GM12878 (cell line): Measurements from ENCODE around the gene INSIG2. TPM values are rescaled to one million over a fixed set of nuclear protein-coding genes. Genes with fewer than 3 reads are reported as not detected.

Source experiments
- ATAC-seq: fragments of 200-7000 bp; cut with Tn5 transposase; 3 replicates; pipeline ENCODE4 v1.9.1; 2020; ENCODE audit warnings: mild to moderate bottlenecking, moderate library complexity
- BruUV-seq: library from RNA; stranded (reverse); fragments of 400-500 nt; replicated peaks from 2 replicates; lab custom pipeline; 2021; lab: Mats Ljungman, UMichigan
- CTCF ChIA-PET: fragments of 300-600 bp; sonication (Branson Sonifier 250); formaldehyde crosslinking; extraction: SDS; loops from one replicate; lab custom pipeline; 2021; ENCODE audit warnings: inconsistent platforms; lab: Yijun Ruan, JAX
- POLR2A ChIA-PET: fragments of 350-600 bp; formaldehyde crosslinking; extraction: SDS; loops from one replicate; lab custom pipeline; 2021; ENCODE audit warnings: inconsistent platforms; lab: Charles Lee
- RAD21 ChIA-PET: fragments of 300-600 bp; sonication (Branson Sonifier 250); formaldehyde crosslinking; loops from one replicate; lab custom pipeline; 2023; ENCODE audit warnings: antibody characterized with exemption; ENCODE audit not compliant: unreplicated experiment; lab: Charles Lee
- SMC1A ChIA-PET: fragments of 300-600 bp; sonication (Branson Sonifier 250); formaldehyde crosslinking; loops from one replicate; lab custom pipeline; 2023; ENCODE audit not compliant: unreplicated experiment, uncharacterized antibody; lab: Charles Lee
- DNase-seq: peaks from one replicate; pipeline ENCODE4 v3.0.0-alpha.2; 2011; ENCODE audit warnings: low read depth, low spot score
- FAIRE-seq: peaks from 3 replicates; lab custom pipeline; 2011; peaks lifted over from hg19 to GRCh38; lab: Jason Lieb, UNC
- H2AFZ ChIP-seq: 2 replicates; pipeline ENCODE4 v1.6.0; 2011; ENCODE audit warnings: low read depth, low read length, control low read depth; ENCODE audit not compliant: control insufficient read depth
- H3K27ac ChIP-seq: 2 replicates; pipeline ENCODE4 v1.5.1; 2011; ENCODE audit warnings: control low read depth; ENCODE audit not compliant: control insufficient read depth, insufficient read depth
- H3K27me3 ChIP-seq, 2 experiments: replicated peaks in 1 of 2; 2 replicates each; pipeline versions ENCODE4 v1.6.0 to v1.6.1; 2011; ENCODE audit warnings: low read length in 1 of 2; ENCODE audit not compliant: control insufficient read depth in 2 of 2, insufficient read depth in 2 of 2
- H3K36me3 ChIP-seq, 2 experiments: 2 replicates each; pipeline ENCODE4 v1.5.1; 2011; ENCODE audit warnings: low read length in 1 of 2; ENCODE audit not compliant: control insufficient read depth in 2 of 2, insufficient read depth in 2 of 2
- H3K4me1 ChIP-seq: 2 replicates; pipeline ENCODE4 v1.6.1; 2011; ENCODE audit warnings: mild to moderate bottlenecking, low read length, moderate library complexity, mixed read lengths; ENCODE audit not compliant: control insufficient read depth, insufficient read depth
- H3K4me2 ChIP-seq: 2 replicates; pipeline ENCODE4 v1.6.0; 2011; ENCODE audit warnings: control low read depth; ENCODE audit not compliant: control insufficient read depth, insufficient read depth
- H3K4me3 ChIP-seq: fragments of 200-600 bp; sonication (generic); 2 replicates; pipeline ENCODE4 v1.5.1; 2016
- H3K79me2 ChIP-seq: 2 replicates; pipeline ENCODE4 v1.6.0; 2011; ENCODE audit warnings: low read length; ENCODE audit not compliant: control insufficient read depth, insufficient read depth
- H3K9ac ChIP-seq: 2 replicates; pipeline ENCODE4 v1.8.0; 2011; ENCODE audit warnings: low read length, control low read depth, mixed read lengths; ENCODE audit not compliant: control insufficient read depth, insufficient read depth
- H3K9me3 ChIP-seq: replicated peaks from 3 replicates; pipeline ENCODE4 v1.5.1; 2011; ENCODE audit warnings: mild to moderate bottlenecking, low read length; ENCODE audit not compliant: control insufficient read depth, insufficient read depth
- H4K20me1 ChIP-seq: 2 replicates; pipeline ENCODE4 v1.6.0; 2011; ENCODE audit not compliant: control insufficient read depth, insufficient read depth
- EGR1 ChIP-seq, 2 experiments: IDR thresholded peaks; 1 replicate in 1 of 2; 2 replicates in 1 of 2; pipeline ENCODE4 v1.6.1; 2011 to 2012; ENCODE audit warnings: low read depth in 2 of 2, low read length in 2 of 2, borderline replicate concordance in 1 of 2, mild to moderate bottlenecking in 1 of 2, moderate library complexity in 1 of 2
- HSF1 ChIP-seq: fragments of 150-350 bp; IDR thresholded peaks from 2 replicates; pipeline ENCODE4 v1.6.1; 2014; ENCODE audit warnings: mild to moderate bottlenecking, low read depth, low read length
- IKZF2 ChIP-seq, 2 experiments: fragments of 450-650 bp; IDR thresholded peaks; 2 replicates each; pipeline ENCODE4 v1.6.1; 2017; ENCODE audit warnings: mild to moderate bottlenecking in 2 of 2, moderate library complexity in 2 of 2
- MLLT1 ChIP-seq: fragments of 450-650 bp; IDR thresholded peaks from 2 replicates; pipeline ENCODE4 v1.6.1; 2016; ENCODE audit warnings: mild to moderate bottlenecking
- NR2F1 ChIP-seq: fragments of 450-650 bp; conservative IDR thresholded peaks from 2 replicates; pipeline ENCODE4 v1.6.1; 2017; ENCODE audit warnings: mild to moderate bottlenecking
- RELB ChIP-seq: fragments of 450-650 bp; IDR thresholded peaks from 2 replicates; pipeline ENCODE4 v1.6.1; 2017; ENCODE audit warnings: low read depth, mild to moderate bottlenecking, moderate library complexity
- RFX5 ChIP-seq: IDR thresholded peaks from 2 replicates; pipeline ENCODE4 v1.6.1; 2011; ENCODE audit warnings: low read depth, low read length, improper control_type of control experiment
- SMAD5 ChIP-seq: IDR thresholded peaks from 2 replicates; pipeline ENCODE4 v1.6.1; 2016; ENCODE audit warnings: antibody characterized with exemption, low read depth
- SUPT20H ChIP-seq: IDR thresholded peaks from 2 replicates; pipeline ENCODE4 v1.6.1; 2011; ENCODE audit warnings: low read depth, mild to moderate bottlenecking, low read length, moderate library complexity, borderline replicate concordance; ENCODE audit not compliant: control insufficient read depth
- YY1 ChIP-seq: IDR thresholded peaks from 2 replicates; pipeline ENCODE4 v1.6.1; 2011; ENCODE audit warnings: low read depth, mild to moderate bottlenecking, low read length
- ZBTB40 ChIP-seq: fragments of 450-650 bp; IDR thresholded peaks from 2 replicates; pipeline ENCODE4 v1.6.1; 2016; ENCODE audit warnings: mild to moderate bottlenecking, moderate library complexity, borderline replicate concordance
- WGBS: methylation state at CpG from one replicate; pipeline ENCODE4 v1.1.6; 2016; ENCODE audit warnings: low lambda C conversion rate; ENCODE audit not compliant: insufficient replicate concordance, insufficient coverage; ENCODE audit errors: missing lambda C conversion rate; 5-methylcytosine and 5-hydroxymethylcytosine counted together
- in situ Hi-C: fragments of 300-500 bp; cut with MboI; formaldehyde crosslinking; loops from 9 replicates; pipeline ENCODE4 v1.14.3; 2018; ENCODE audit warnings: mixed read lengths
- intact Hi-C: fragments of 100-400 bp; cut with micrococcal nuclease; formaldehyde crosslinking; loops from one replicate; pipeline ENCODE4 v1.14.2; 2022; ENCODE audit not compliant: unreplicated experiment
- polyA plus RNA-seq, 11 experiments: library from polyadenylated mRNA; depleted of rRNA in 4 of 11; unstranded in 6 of 11; stranded (reverse) in 5 of 11; fragments of >200 nt; fragmentation: Nextera tagmentation in 4 of 11; fragmentation: Illumina TruSeq in 1 of 11; extraction: Ambion mirVana in 4 of 11; extraction: Trizol in 1 of 11; gene quantifications; 1 replicate in 1 of 11; 2 replicates in 10 of 11; pipeline versions ENCODE4 v1.2.1 to v1.2.3, GENCODE V29; 2011 to 2016; ENCODE audit warnings: inconsistent platforms in 2 of 11, missing spikeins in 2 of 11, low read depth in 1 of 11
- total RNA-seq, 4 experiments: library from RNA; depleted of rRNA in 3 of 4; stranded (reverse); fragments of >200 nt in 3 of 4; fragmentation: Illumina TruSeq in 1 of 4; extraction: Trizol in 1 of 4; gene quantifications; 2 replicates each; pipeline versions ENCODE4 v1.2.1 to v1.2.3, GENCODE V29; 2013 to 2021

INSIG2 gene
- total and polyA plus RNA-seq, 10 of the 15 experiments (the other 5 are each of a cell fraction or from before 2014, with no cell fraction given), result 4.9 to 92.7 (median 12.0) TPM

- no peaks in the 10 kb centered on the region for H4K20me1 ChIP-seq
- no peaks in the 10 kb centered on the region for H3K9me3 ChIP-seq
- no peak for FAIRE-seq
- no peak overlapping the region for H3K27ac ChIP-seq
- in situ Hi-C loops (loop anchor here (25.0 kb wide), 1 partner anchor 814 kb away; no protein-coding TSS in a partner anchor), intact Hi-C loops (loop anchor here (5.0 kb wide), 4 partner anchors 99 to 809 kb away; no protein-coding TSS in a partner anchor)
- H3K27me3 ChIP-seq, result peaks cover 0 to 5% of the 10 kb centered on the region in 2 experiments; a peak in 2 of 4 replicates
- ATAC-seq, result no peak
- POLR2A ChIA-PET, result interaction anchor here (1.7 kb wide), 2 partner anchors 10 to 12 kb away, joined by 5 to 7 read pairs; no protein-coding TSS in a partner anchor
- RAD21 ChIA-PET, result interaction anchor here (1.3 to 8.6 kb wide), 6 partner anchors 14 to 128 kb away, joined by 3 to 266 read pairs (median 7); partner anchors contain the start of gene INSIG2
- H3K36me3 ChIP-seq, result no peaks in the 10 kb centered on the region
- H2AFZ ChIP-seq, result no peak overlapping the region
- no peak overlapping the region for H3K4me2 ChIP-seq
- no peak for DNase-seq
- H3K4me1 ChIP-seq, result peaks cover 7% of the 10 kb centered on the region; the same call in 1 of the 2 replicates
- SMC1A ChIA-PET, result interaction anchor here (1.2 to 7.9 kb wide), 8 partner anchors 12 to 220 kb away, joined by 4 to 358 read pairs (median 26); partner anchors contain the start of gene INSIG2
- no TSS peak for BruUV-seq
- H3K79me2 ChIP-seq, result no peaks in the 10 kb centered on the region
- CTCF ChIA-PET, result interaction anchor here (1.0 to 13.2 kb wide), 8 partner anchors 13 to 234 kb away, joined by 3 to 626 read pairs (median 22); partner anchors contain the start of gene DDX18
- H3K4me3 ChIP-seq, result no peak overlapping the region
- 83% methylated on average over 3 of the region's 3 CpGs for WGBS
- H3K9ac ChIP-seq, result no peak overlapping the region
- TF ChIP-seq SUPT20H (no peak), IKZF2 (IDR thresholded peaks at IDR 0.05) (no peak), EGR1 (IDR thresholded peaks at IDR 0.05; ENCODE audit: borderline replicate concordance in 1 of 2, low read depth in 2 of 2, low read length in 2 of 2) (no peak), RFX5 (no peak), SMAD5 (no peak), MLLT1 (no peak), YY1 (no peak), ZBTB40 (no peak), HSF1 (no peak), RELB (no peak), NR2F1 (no peak)
These were observed 39.9 kb upstream of the INSIG2 start for GRCh38 chr2:118048401-118048800.
